GM12878 (cell line): ENCODE measurements around the gene GBP6. TPM values are rescaled to one million over a fixed set of nuclear protein-coding genes. Genes with fewer than 3 reads are reported as not detected.

Experiments
- ATAC-seq: fragments of 200-7000 bp; cut with Tn5 transposase; 3 replicates; pipeline ENCODE4 v1.9.1; 2020; ENCODE audit warnings: mild to moderate bottlenecking, moderate library complexity
- BruUV-seq: library from RNA; stranded (reverse); fragments of 400-500 nt; replicated peaks from 2 replicates; lab custom pipeline; 2021; lab: Mats Ljungman, UMichigan
- CTCF ChIA-PET: fragments of 300-600 bp; sonication (Branson Sonifier 250); formaldehyde crosslinking; extraction: SDS; loops from one replicate; lab custom pipeline; 2021; ENCODE audit warnings: inconsistent platforms; lab: Yijun Ruan, JAX
- POLR2A ChIA-PET: fragments of 350-600 bp; formaldehyde crosslinking; extraction: SDS; loops from one replicate; lab custom pipeline; 2021; ENCODE audit warnings: inconsistent platforms; lab: Charles Lee
- RAD21 ChIA-PET: fragments of 300-600 bp; sonication (Branson Sonifier 250); formaldehyde crosslinking; loops from one replicate; lab custom pipeline; 2023; ENCODE audit warnings: antibody characterized with exemption; ENCODE audit not compliant: unreplicated experiment; lab: Charles Lee
- SMC1A ChIA-PET: fragments of 300-600 bp; sonication (Branson Sonifier 250); formaldehyde crosslinking; loops from one replicate; lab custom pipeline; 2023; ENCODE audit not compliant: unreplicated experiment, uncharacterized antibody; lab: Charles Lee
- DNase-seq: peaks from one replicate; pipeline ENCODE4 v3.0.0-alpha.2; 2011; ENCODE audit warnings: low read depth, low spot score
- FAIRE-seq: peaks from 3 replicates; lab custom pipeline; 2011; peaks lifted over from hg19 to GRCh38; lab: Jason Lieb, UNC
- H2AFZ ChIP-seq: 2 replicates; pipeline ENCODE4 v1.6.0; 2011; ENCODE audit warnings: low read depth, low read length, control low read depth; ENCODE audit not compliant: control insufficient read depth
- H3K27ac ChIP-seq: 2 replicates; pipeline ENCODE4 v1.5.1; 2011; ENCODE audit warnings: control low read depth; ENCODE audit not compliant: control insufficient read depth, insufficient read depth
- H3K27me3 ChIP-seq, 2 experiments: replicated peaks in 1 of 2; 2 replicates each; pipeline versions ENCODE4 v1.6.0 to v1.6.1; 2011; ENCODE audit warnings: low read length in 1 of 2; ENCODE audit not compliant: control insufficient read depth in 2 of 2, insufficient read depth in 2 of 2
- H3K36me3 ChIP-seq, 2 experiments: 2 replicates each; pipeline ENCODE4 v1.5.1; 2011; ENCODE audit warnings: low read length in 1 of 2; ENCODE audit not compliant: control insufficient read depth in 2 of 2, insufficient read depth in 2 of 2
- H3K4me1 ChIP-seq: 2 replicates; pipeline ENCODE4 v1.6.1; 2011; ENCODE audit warnings: mild to moderate bottlenecking, low read length, moderate library complexity, mixed read lengths; ENCODE audit not compliant: control insufficient read depth, insufficient read depth
- H3K4me2 ChIP-seq: 2 replicates; pipeline ENCODE4 v1.6.0; 2011; ENCODE audit warnings: control low read depth; ENCODE audit not compliant: control insufficient read depth, insufficient read depth
- H3K4me3 ChIP-seq: fragments of 200-600 bp; sonication (generic); 2 replicates; pipeline ENCODE4 v1.5.1; 2016
- H3K79me2 ChIP-seq: 2 replicates; pipeline ENCODE4 v1.6.0; 2011; ENCODE audit warnings: low read length; ENCODE audit not compliant: control insufficient read depth, insufficient read depth
- H3K9ac ChIP-seq: 2 replicates; pipeline ENCODE4 v1.8.0; 2011; ENCODE audit warnings: low read length, control low read depth, mixed read lengths; ENCODE audit not compliant: control insufficient read depth, insufficient read depth
- H3K9me3 ChIP-seq: replicated peaks from 3 replicates; pipeline ENCODE4 v1.5.1; 2011; ENCODE audit warnings: mild to moderate bottlenecking, low read length; ENCODE audit not compliant: control insufficient read depth, insufficient read depth
- H4K20me1 ChIP-seq: 2 replicates; pipeline ENCODE4 v1.6.0; 2011; ENCODE audit not compliant: control insufficient read depth, insufficient read depth
- BHLHE40 ChIP-seq, 2 experiments: fragments of 450-650 bp in 1 of 2; IDR thresholded peaks; 2 replicates each; pipeline ENCODE4 v1.6.1; 2011 to 2017; ENCODE audit warnings: low read depth in 2 of 2, borderline replicate concordance in 1 of 2, improper control_type of control experiment in 1 of 2, low read length in 1 of 2, mild to moderate bottlenecking in 1 of 2
- ELK1 ChIP-seq: IDR thresholded peaks from 2 replicates; pipeline ENCODE4 v1.6.1; 2012; ENCODE audit warnings: low read depth, low read length, improper control_type of control experiment
- HCFC1 ChIP-seq: fragments of 150-350 bp; IDR thresholded peaks from 2 replicates; pipeline ENCODE4 v1.6.1; 2014; ENCODE audit warnings: low read length
- IKZF2 ChIP-seq, 2 experiments: fragments of 450-650 bp; IDR thresholded peaks; 2 replicates each; pipeline ENCODE4 v1.6.1; 2017; ENCODE audit warnings: mild to moderate bottlenecking in 2 of 2, moderate library complexity in 2 of 2
- NR2C1 ChIP-seq: fragments of 450-650 bp; IDR thresholded peaks from 2 replicates; pipeline ENCODE4 v1.6.1; 2017; ENCODE audit warnings: antibody characterized with exemption, mild to moderate bottlenecking, moderate library complexity
- POLR2AphosphoS5 ChIP-seq: IDR thresholded peaks from 2 replicates; pipeline ENCODE4 v1.6.1; 2011; ENCODE audit warnings: mild to moderate bottlenecking, low read length, inconsistent platforms
- SMAD1 ChIP-seq: fragments of 450-650 bp; IDR thresholded peaks from 2 replicates; pipeline ENCODE4 v1.6.1; 2018; ENCODE audit warnings: mild to moderate bottlenecking, low read depth; ENCODE audit not compliant: partially characterized antibody
- SP1 ChIP-seq: IDR thresholded peaks from one replicate; pipeline ENCODE4 v1.6.1; 2011; ENCODE audit warnings: low read depth, low read length
- STAT3 ChIP-seq: IDR thresholded peaks from 2 replicates; pipeline ENCODE4 v1.6.1; 2011; ENCODE audit warnings: low read depth, low read length, improper control_type of control experiment
- TCF12 ChIP-seq: IDR thresholded peaks from 2 replicates; pipeline ENCODE4 v1.6.1; 2011; ENCODE audit warnings: low read depth, mild to moderate bottlenecking, low read length
- USF1 ChIP-seq: IDR thresholded peaks from 2 replicates; pipeline ENCODE4 v1.6.1; 2011; ENCODE audit warnings: borderline replicate concordance, low read depth, mild to moderate bottlenecking, moderate library complexity, mixed read lengths, low read length; ENCODE audit not compliant: insufficient read depth; ENCODE audit errors: extremely low read length
- ZBTB33 ChIP-seq: fragments of 450-650 bp; IDR thresholded peaks from 2 replicates; pipeline ENCODE4 v1.6.1; 2017; ENCODE audit warnings: mild to moderate bottlenecking
- ZSCAN29 ChIP-seq: fragments of 450-650 bp; IDR thresholded peaks from 2 replicates; pipeline ENCODE4 v1.6.1; 2017; ENCODE audit warnings: mild to moderate bottlenecking, moderate library complexity
- WGBS: methylation state at CpG from one replicate; pipeline ENCODE4 v1.1.6; 2016; ENCODE audit warnings: low lambda C conversion rate; ENCODE audit not compliant: insufficient replicate concordance, insufficient coverage; ENCODE audit errors: missing lambda C conversion rate; 5-methylcytosine and 5-hydroxymethylcytosine counted together
- in situ Hi-C: fragments of 300-500 bp; cut with MboI; formaldehyde crosslinking; loops from 9 replicates; pipeline ENCODE4 v1.14.3; 2018; ENCODE audit warnings: mixed read lengths
- intact Hi-C: fragments of 100-400 bp; cut with micrococcal nuclease; formaldehyde crosslinking; loops from one replicate; pipeline ENCODE4 v1.14.2; 2022; ENCODE audit not compliant: unreplicated experiment
- polyA plus RNA-seq, 11 experiments: library from polyadenylated mRNA; depleted of rRNA in 4 of 11; unstranded in 6 of 11; stranded (reverse) in 5 of 11; fragments of >200 nt; fragmentation: Nextera tagmentation in 4 of 11; fragmentation: Illumina TruSeq in 1 of 11; extraction: Ambion mirVana in 4 of 11; extraction: Trizol in 1 of 11; gene quantifications; 1 replicate in 1 of 11; 2 replicates in 10 of 11; pipeline versions ENCODE4 v1.2.1 to v1.2.3, GENCODE V29; 2011 to 2016; ENCODE audit warnings: inconsistent platforms in 2 of 11, missing spikeins in 2 of 11, low read depth in 1 of 11
- total RNA-seq, 4 experiments: library from RNA; depleted of rRNA in 3 of 4; stranded (reverse); fragments of >200 nt in 3 of 4; fragmentation: Illumina TruSeq in 1 of 4; extraction: Trizol in 1 of 4; gene quantifications; 2 replicates each; pipeline versions ENCODE4 v1.2.1 to v1.2.3, GENCODE V29; 2013 to 2021
- TF ChIP-seq, protein P1 (sequence below): fragments of 450-650 bp; IDR thresholded peaks from 2 replicates; pipeline ENCODE4 v1.6.1; 2016; ENCODE audit warnings: mild to moderate bottlenecking

GBP6 gene
- total and polyA plus RNA-seq, 10 of the 15 experiments (the other 5 are each of a cell fraction or from before 2014, with no cell fraction given) = 0.03 to 2.7 (median 0.05) TPM; not detected in 6

- intact Hi-C loops = no loop called here
Measured at GRCh38 chr1:89382479-89382878, 18.6 kb downstream of the GBP6 start.

GRCh38 chr1:89383185-89383584, 19.3 kb downstream of the GBP6 start:
- Histone ChIP-seq H3K9ac (no peak overlapping the region), H3K4me3 (no peak overlapping the region), H3K36me3 (no peaks in the 10 kb centered on the region), H3K9me3 (no peaks in the 10 kb centered on the region), H3K79me2 (no peaks in the 10 kb centered on the region), H4K20me1 (no peaks in the 10 kb centered on the region), H3K4me1 (no peaks in the 10 kb centered on the region), H3K27ac (no peak overlapping the region), H3K4me2 (no peak overlapping the region), H3K27me3 (peaks cover 0 to 2% of the 10 kb centered on the region in 2 experiments; a peak in 2 of 4 replicates), H2AFZ (no peak overlapping the region)
- ATAC-seq (no peak), FAIRE-seq (no peak), DNase-seq (no peak)
- BruUV-seq = no TSS peak
- ChIA-PET RAD21 (no interaction called here), SMC1A (no interaction called here), POLR2A (no interaction called here), CTCF (interaction anchor here (0.9 kb wide), 1 partner anchor 24 kb away, joined by 3 read pairs; no protein-coding TSS in a partner anchor)
- 59% methylated on average over 3 of the region's 3 CpGs for WGBS
- in situ Hi-C loops = no loop called here
- intact Hi-C loops = no loop called here
- TF ChIP-seq SP1 (no peak), ELK1 (no peak), TCF12 (no peak), HCFC1 (no peak), USF1 (no peak), IKZF2 (IDR thresholded peaks at IDR 0.05) (no peak), POLR2AphosphoS5 (no peak), BHLHE40 (IDR thresholded peaks at IDR 0.05; ENCODE audit: borderline replicate concordance in 1 of 2, low read depth in 2 of 2, low read length in 1 of 2) (no peak), NR2C1 (no peak), STAT3 (no peak), ZBTB33 (no peak)

More at GRCh38 chr1:89382479-89382878, 18.6 kb downstream of the GBP6 start:
- CTCF ChIA-PET = interaction anchor here (0.9 kb wide), 1 partner anchor 23 kb away, joined by 3 read pairs; no protein-coding TSS in a partner anchor
- RAD21 ChIA-PET = no interaction called here
- FAIRE-seq (no peak), ATAC-seq (no peak)
- Histone ChIP-seq H3K9me3 (no peaks in the 10 kb centered on the region), H3K36me3 (no peaks in the 10 kb centered on the region), H4K20me1 (no peaks in the 10 kb centered on the region), H3K27me3 (peaks cover 0 to 2% of the 10 kb centered on the region in 2 experiments; a peak in 2 of 4 replicates), H3K27ac (no peak overlapping the region)
- in situ Hi-C loops = no loop called here
- POLR2A ChIA-PET = no interaction called here
- TF ChIP-seq, protein P1, sequence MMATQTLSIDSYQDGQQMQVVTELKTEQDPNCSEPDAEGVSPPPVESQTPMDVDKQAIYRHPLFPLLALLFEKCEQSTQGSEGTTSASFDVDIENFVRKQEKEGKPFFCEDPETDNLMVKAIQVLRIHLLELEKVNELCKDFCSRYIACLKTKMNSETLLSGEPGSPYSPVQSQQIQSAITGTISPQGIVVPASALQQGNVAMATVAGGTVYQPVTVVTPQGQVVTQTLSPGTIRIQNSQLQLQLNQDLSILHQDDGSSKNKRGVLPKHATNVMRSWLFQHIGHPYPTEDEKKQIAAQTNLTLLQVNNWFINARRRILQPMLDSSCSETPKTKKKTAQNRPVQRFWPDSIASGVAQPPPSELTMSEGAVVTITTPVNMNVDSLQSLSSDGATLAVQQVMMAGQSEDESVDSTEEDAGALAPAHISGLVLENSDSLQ = no peak
- TF ChIP-seq ZSCAN29 = no peak
- no peak for TF ChIP-seq SMAD1
- TF ChIP-seq, all 136 proteins: peak for 0
- SMC1A ChIA-PET = no interaction called here
- no peak for DNase-seq
- no TSS peak for BruUV-seq
- no peak overlapping the region for H3K9ac ChIP-seq
- no peak overlapping the region for H3K4me2 ChIP-seq
- H2AFZ ChIP-seq = no peak overlapping the region
- no peaks in the 10 kb centered on the region for H3K4me1 ChIP-seq
- no peaks in the 10 kb centered on the region for H3K79me2 ChIP-seq
- H3K4me3 ChIP-seq = no peak overlapping the region
